OCI-LY1 (cell line): Measurements from ENCODE around the gene CD3E.

Source experiments
- H2AFZ ChIP-seq: fragments of 200-600 bp; sonication (generic), shearing (Covaris generic); 2 replicates; pipeline ENCODE4 v1.6.0; 2014; ENCODE audit warnings: antibody characterized with exemption, mild to moderate bottlenecking, low read length
- H3F3A ChIP-seq: fragments of 200-600 bp; sonication (generic), shearing (Covaris generic); 2 replicates; pipeline ENCODE4 v1.6.0; 2014; ENCODE audit warnings: mild to moderate bottlenecking, antibody characterized with exemption, low read length, moderate library complexity; ENCODE audit not compliant: insufficient read depth
- H3K27ac ChIP-seq: fragments of 200-600 bp; sonication (generic); 2 replicates; pipeline ENCODE4 v1.5.1; 2014; ENCODE audit warnings: low read length, mixed run types, mild to moderate bottlenecking, low read depth; ENCODE audit not compliant: poor library complexity, severe bottlenecking
- H3K27me3 ChIP-seq: fragments of 200-600 bp; sonication (generic); 2 replicates; pipeline ENCODE4 v1.6.0; 2014; ENCODE audit warnings: antibody characterized with exemption, mild to moderate bottlenecking, low read length, moderate library complexity; ENCODE audit not compliant: insufficient read depth
- H3K36me3 ChIP-seq: fragments of 200-600 bp; sonication (generic); 2 replicates; pipeline ENCODE4 v1.6.1; 2014; ENCODE audit warnings: mild to moderate bottlenecking, antibody characterized with exemption, low read length, moderate library complexity, mixed read lengths; ENCODE audit not compliant: insufficient read depth
- H3K4me1 ChIP-seq: fragments of 200-600 bp; sonication (generic); 2 replicates; pipeline ENCODE4 v1.5.1; 2014; ENCODE audit warnings: mild to moderate bottlenecking, low read length, moderate library complexity; ENCODE audit not compliant: insufficient read depth, severe bottlenecking
- H3K4me2 ChIP-seq: fragments of 200-600 bp; sonication (generic), shearing (Covaris generic); 2 replicates; pipeline ENCODE4 v1.6.1; 2014; ENCODE audit warnings: low read length
- H3K4me3 ChIP-seq: fragments of 200-600 bp; sonication (generic); 2 replicates; pipeline ENCODE4 v1.5.1; 2014; ENCODE audit warnings: low read length, low read depth, mild to moderate bottlenecking, mixed read lengths; ENCODE audit not compliant: poor library complexity, severe bottlenecking
- H3K79me2 ChIP-seq: fragments of 200-600 bp; shearing (Covaris generic); 2 replicates; pipeline ENCODE4 v1.6.1; 2016; ENCODE audit warnings: mixed run types, low read length, mixed read lengths; ENCODE audit not compliant: insufficient read depth
- H3K9ac ChIP-seq: fragments of 200-600 bp; sonication (generic), shearing (Covaris generic); 2 replicates; pipeline ENCODE4 v1.6.1; 2014; ENCODE audit warnings: mild to moderate bottlenecking, low read length, mixed read lengths
- H3K9me2 ChIP-seq: fragments of 200-600 bp; sonication (generic), shearing (Covaris generic); 2 replicates; pipeline ENCODE4 v1.6.1; 2014; ENCODE audit warnings: low read depth, mild to moderate bottlenecking, low read length, mixed read lengths
- H3K9me3 ChIP-seq: fragments of 200-600 bp; shearing (Covaris generic); 2 replicates; pipeline ENCODE4 v1.6.1; 2014; ENCODE audit warnings: low read length, mixed read lengths
- H4K20me1 ChIP-seq: fragments of 200-600 bp; sonication (generic), shearing (Covaris generic); 2 replicates; pipeline ENCODE4 v1.6.0; 2016; ENCODE audit warnings: mild to moderate bottlenecking, low read length; ENCODE audit not compliant: insufficient read depth
- CTCF ChIP-seq: fragments of 200-600 bp; sonication (generic), shearing (Covaris generic); IDR thresholded peaks from 2 replicates; pipeline ENCODE4 v1.5.1; 2017; ENCODE audit warnings: mild to moderate bottlenecking, antibody characterized with exemption, low read length, moderate library complexity, mixed read lengths
- EZH2 ChIP-seq: fragments of 200-600 bp; sonication (generic), shearing (Covaris generic); IDR thresholded peaks from 2 replicates; pipeline ENCODE4 v1.8.0; 2017; ENCODE audit warnings: borderline replicate concordance, mixed run types, mild to moderate bottlenecking, antibody characterized with exemption, low read length, moderate library complexity, mixed read lengths

Gene CD3E

DNA sequence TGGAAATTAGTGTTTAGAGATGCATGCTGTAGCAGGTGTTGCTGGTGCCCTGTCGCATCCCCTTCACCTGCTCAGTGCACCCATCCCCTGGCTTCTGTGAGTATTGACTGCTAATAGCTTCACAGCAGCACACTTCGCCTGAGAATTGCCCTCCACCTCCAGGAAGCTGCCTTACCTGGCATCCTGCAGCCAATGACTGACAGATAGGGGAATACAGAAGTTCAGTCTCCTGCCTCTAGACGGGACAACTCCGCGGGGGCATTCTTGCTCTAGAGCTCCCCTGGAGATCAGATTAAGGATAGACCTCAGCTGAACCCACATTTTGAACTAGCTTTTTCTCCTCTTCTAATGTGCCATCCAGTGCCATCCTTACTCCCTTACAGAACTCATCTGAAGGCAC lies 9.3 kb upstream of the CD3E start:
- no peaks in the 10 kb centered on the region for H3K4me1 ChIP-seq
- no peaks in the 10 kb centered on the region for H3K9me3 ChIP-seq
- no peaks in the 10 kb centered on the region for H3K27me3 ChIP-seq
- no peak overlapping the region for H2AFZ ChIP-seq
- no peak overlapping the region for H3K9ac ChIP-seq
- H3K9me2 ChIP-seq, result no peaks in the 10 kb centered on the region
- H3K4me3 ChIP-seq, result no peak overlapping the region
- no peaks in the 10 kb centered on the region for H3K36me3 ChIP-seq
- TF ChIP-seq EZH2, result no peak
- TF ChIP-seq CTCF, result no peak
- no peaks in the 10 kb centered on the region for H4K20me1 ChIP-seq
- H3K79me2 ChIP-seq, result no peaks in the 10 kb centered on the region
- H3K27ac ChIP-seq, result no peak overlapping the region
- no peak overlapping the region for H3K4me2 ChIP-seq
- H3F3A ChIP-seq, result no peaks in the 10 kb centered on the region

DNA sequence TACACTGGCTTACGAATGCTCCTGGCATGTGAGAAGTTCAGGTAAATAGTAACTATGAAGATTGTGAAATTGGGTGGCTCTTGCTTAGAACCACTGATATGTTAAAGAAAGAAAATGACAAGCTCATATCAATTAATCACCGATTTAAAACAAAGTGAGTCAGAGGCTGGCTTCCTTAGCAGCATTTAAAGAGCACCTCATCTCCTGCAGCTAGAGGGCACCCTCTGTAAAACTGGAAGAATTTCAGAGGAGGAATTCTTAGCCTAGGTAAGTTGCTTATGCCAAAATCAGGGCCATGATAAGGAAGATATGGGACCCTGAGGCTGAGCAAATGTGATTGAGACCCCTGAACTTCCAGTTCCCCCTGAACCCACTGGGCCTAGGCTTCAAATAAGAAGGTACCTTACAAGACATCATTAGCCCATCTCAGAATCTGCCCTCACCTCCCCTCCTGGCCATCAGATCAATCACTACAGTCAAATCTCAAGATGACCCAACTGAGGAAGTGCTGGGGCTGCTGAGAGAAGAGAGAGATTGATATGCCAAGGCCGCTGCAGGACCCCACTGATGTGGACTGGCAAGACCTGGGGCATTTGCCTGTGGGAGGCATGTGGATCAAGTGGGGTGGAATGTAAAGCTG lies 8.6 kb upstream of the CD3E start:
- no peak overlapping the region for H3K27ac ChIP-seq
- no peaks in the 10 kb centered on the region for H3K27me3 ChIP-seq
- no peaks in the 10 kb centered on the region for H3K79me2 ChIP-seq
- no peak overlapping the region for H3K4me2 ChIP-seq
- H3K4me3 ChIP-seq, result no peak overlapping the region
- H3K9me2 ChIP-seq, result no peaks in the 10 kb centered on the region
- peak; percentile 67 for TF ChIP-seq CTCF
- TF ChIP-seq EZH2, result no peak
- H2AFZ ChIP-seq, result no peak overlapping the region
- H3K9ac ChIP-seq, result no peak overlapping the region
- H4K20me1 ChIP-seq, result no peaks in the 10 kb centered on the region
- H3K9me3 ChIP-seq, result no peaks in the 10 kb centered on the region
- H3K4me1 ChIP-seq, result no peaks in the 10 kb centered on the region
- H3K36me3 ChIP-seq, result no peaks in the 10 kb centered on the region
- H3F3A ChIP-seq, result no peaks in the 10 kb centered on the region

DNA sequence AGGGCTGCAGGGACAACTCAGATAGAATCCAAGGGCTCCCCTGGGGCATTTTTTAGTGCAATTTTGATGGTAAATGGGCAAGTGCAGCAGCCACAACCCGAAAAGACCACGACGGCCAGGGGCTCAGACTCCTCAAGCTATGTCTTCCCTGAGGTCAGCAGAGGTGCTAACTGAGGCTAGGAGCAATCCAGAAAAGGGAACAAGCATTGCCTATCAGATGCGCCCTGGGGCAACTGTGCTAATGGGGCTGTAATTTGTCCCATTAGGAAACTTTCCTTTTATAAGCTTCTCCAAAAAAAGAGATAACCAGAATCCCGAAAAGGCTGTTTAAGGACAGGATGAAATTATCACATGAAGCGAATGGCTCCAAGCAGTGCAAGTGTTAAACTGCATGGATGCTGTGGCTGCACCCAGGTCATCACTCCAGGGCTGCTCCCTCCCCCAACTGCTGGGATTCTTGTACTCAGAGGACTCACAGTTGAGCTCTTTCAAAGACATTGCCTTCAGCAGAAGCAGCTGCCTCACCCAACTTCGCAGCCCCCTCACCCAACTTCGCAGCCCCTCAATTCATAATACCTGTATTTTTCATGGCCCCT lies 2.8 kb upstream of the CD3E start:
- Histone ChIP-seq H3K27me3 (no peaks in the 10 kb centered on the region), H3F3A (no peaks in the 10 kb centered on the region), H4K20me1 (no peaks in the 10 kb centered on the region), H3K4me1 (peaks cover 16% of the 10 kb centered on the region), H3K9me3 (no peaks in the 10 kb centered on the region), H3K79me2 (no peaks in the 10 kb centered on the region), H3K4me3 (no peak overlapping the region), H3K9ac (no peak overlapping the region), H3K27ac (no peak overlapping the region), H3K36me3 (no peaks in the 10 kb centered on the region), H3K4me2 (no peak overlapping the region), H3K9me2 (no peaks in the 10 kb centered on the region), H2AFZ (no peak overlapping the region)
- TF ChIP-seq EZH2, result no peak
- no peak for TF ChIP-seq CTCF
